CD14-positive monocyte (primary cell): Measurements from ENCODE around the gene C9orf72. TPM values are rescaled to one million over a fixed set of nuclear protein-coding genes. Genes with fewer than 3 reads are reported as not detected.
A peak's percentile ranks its signal among the peaks of the same experiment; 100 is the strongest.

ENCODE experiments used
- DNase-seq, 3 donors: peaks; one replicate each; pipeline ENCODE4 v3.0.0-alpha.2; 2011 to 2022
- H2AFZ ChIP-seq: 2 replicates; pipeline ENCODE4 v1.6.0; 2012; ENCODE audit warnings: mild to moderate bottlenecking, low read depth, low read length, inconsistent platforms; ENCODE audit not compliant: insufficient read depth, poor library complexity, severe bottlenecking
- H3K27ac ChIP-seq, 2 donors: 1 replicate in 1 of 2; 2 replicates in 1 of 2; pipeline ENCODE4 v1.5.1; 2012 to 2013; ENCODE audit warnings: low read length in 2 of 2, control low read depth in 1 of 2, inconsistent platforms in 1 of 2, low read depth in 1 of 2, mild to moderate bottlenecking in 1 of 2
- H3K27me3 ChIP-seq, 2 donors: one replicate each; pipeline versions ENCODE4 v1.6.0 to v1.6.1; 2011 to 2013; ENCODE audit warnings: low read length in 2 of 2; ENCODE audit not compliant: control insufficient read depth in 2 of 2, insufficient read depth in 2 of 2
- H3K36me3 ChIP-seq, 2 donors: replicated peaks in 1 of 2; 1 replicate in 1 of 2; 2 replicates in 1 of 2; pipeline versions ENCODE4 v1.5.1 to v1.6.1; 2012 to 2013; ENCODE audit warnings: low read length in 2 of 2, control low read depth in 1 of 2, inconsistent platforms in 1 of 2, mild to moderate bottlenecking in 1 of 2; ENCODE audit not compliant: insufficient read depth in 2 of 2, control insufficient read depth in 1 of 2
- H3K4me1 ChIP-seq, 2 donors: 1 replicate in 1 of 2; 2 replicates in 1 of 2; pipeline versions ENCODE4 v1.5.1 to v1.6.1; 2012 to 2013; ENCODE audit warnings: low read length in 2 of 2, control low read depth in 1 of 2, inconsistent platforms in 1 of 2, mild to moderate bottlenecking in 1 of 2, moderate library complexity in 1 of 2; ENCODE audit not compliant: insufficient read depth in 2 of 2, control insufficient read depth in 1 of 2
- H3K4me2 ChIP-seq: replicated peaks from 2 replicates; pipeline ENCODE3; 2012; ENCODE audit warnings: low read length, moderate library complexity, mild to moderate bottlenecking; ENCODE audit not compliant: poor library complexity, severe bottlenecking; ENCODE audit errors: extremely low read depth
- H3K4me3 ChIP-seq, 3 experiments: fragments of 200-600 bp in 1 of 3; sonication (generic) in 1 of 3; replicated peaks in 1 of 3; 1 replicate in 2 of 3; 2 replicates in 1 of 3; pipeline ENCODE4 v1.5.1; 2011 to 2013; ENCODE audit warnings: low read length in 3 of 3, mild to moderate bottlenecking in 3 of 3, control low read depth in 2 of 3, low read depth in 2 of 3, inconsistent platforms in 1 of 3, moderate library complexity in 1 of 3
- H3K79me2 ChIP-seq: 2 replicates; pipeline ENCODE4 v1.6.0; 2012; ENCODE audit warnings: mild to moderate bottlenecking, control low read depth, inconsistent platforms, low read length, moderate library complexity; ENCODE audit not compliant: insufficient read depth
- H3K9ac ChIP-seq: 2 replicates; pipeline ENCODE4 v1.6.0; 2017; ENCODE audit warnings: low read length, mild to moderate bottlenecking; ENCODE audit not compliant: insufficient read depth, poor library complexity, severe bottlenecking
- H3K9me3 ChIP-seq, 2 donors: replicated peaks in 1 of 2; 1 replicate in 1 of 2; 2 replicates in 1 of 2; pipeline versions ENCODE4 v1.5.1 to v1.6.1; 2012 to 2013; ENCODE audit warnings: low read length in 2 of 2, control low read depth in 1 of 2; ENCODE audit not compliant: control insufficient read depth in 1 of 2, insufficient read depth in 1 of 2
- H4K20me1 ChIP-seq: 2 replicates; pipeline ENCODE4 v1.6.0; 2012; ENCODE audit warnings: mild to moderate bottlenecking, low read length, control low read depth, moderate library complexity; ENCODE audit not compliant: insufficient read depth
- H3K27ac Mint-ChIP-seq, 7 donors: one replicate each; pipeline ENCODE4 v1.8.0; 2020; ENCODE audit warnings: mild to moderate bottlenecking in 7 of 7, mixed read lengths in 7 of 7, moderate library complexity in 6 of 7, inconsistent platforms in 2 of 7
- H3K27me3 Mint-ChIP-seq, 3 donors: one replicate each; pipeline ENCODE4 v1.8.0; 2021 to 2022; ENCODE audit warnings: low read depth in 3 of 3, mild to moderate bottlenecking in 3 of 3, mixed read lengths in 3 of 3, moderate library complexity in 3 of 3, inconsistent platforms in 1 of 3
- H3K36me3 Mint-ChIP-seq, 2 donors: one replicate each; pipeline ENCODE4 v1.8.0; 2020; ENCODE audit warnings: mixed read lengths in 2 of 2, inconsistent platforms in 1 of 2, mild to moderate bottlenecking in 1 of 2
- H3K4me1 Mint-ChIP-seq: one replicate; pipeline ENCODE4 v1.8.0; 2020; ENCODE audit warnings: mild to moderate bottlenecking, mixed read lengths
- H3K4me3 Mint-ChIP-seq, 2 donors: one replicate each; pipeline ENCODE4 v1.8.0; 2020; ENCODE audit warnings: mild to moderate bottlenecking in 2 of 2, mixed read lengths in 2 of 2, moderate library complexity in 1 of 2
- H3K9me3 Mint-ChIP-seq, 7 donors: one replicate each; pipeline ENCODE4 v1.8.0; 2020 to 2022; ENCODE audit warnings: mixed read lengths in 7 of 7, mild to moderate bottlenecking in 6 of 7, moderate library complexity in 6 of 7, inconsistent platforms in 2 of 7
- CTCF ChIP-seq: fragments of 200-600 bp; IDR thresholded peaks from one replicate; pipeline ENCODE4 v1.8.0; 2022; ENCODE audit warnings: antibody characterized with exemption, mild to moderate bottlenecking
- WGBS: methylation state at CpG from one replicate; pipeline ENCODE4 v1.1.5; 2013; ENCODE audit warnings: missing lambda C conversion rate; ENCODE audit not compliant: insufficient coverage; 5-methylcytosine and 5-hydroxymethylcytosine counted together
- intact Hi-C, 2 donors: fragments of 100-400 bp; cut with micrococcal nuclease; formaldehyde crosslinking; loops; one replicate each; pipeline versions ENCODE4 v1.15.0 to v1.15.1; 2023
- polyA plus RNA-seq, 3 donors: library from polyadenylated mRNA; depleted of rRNA in 1 of 3; unstranded in 2 of 3; stranded (reverse) in 1 of 3; fragments of 300-500 nt in 2 of 3; fragments of >200 nt in 1 of 3; fragmentation: Illumina TruSeq in 2 of 3; gene quantifications; 1 replicate in 2 of 3; 2 replicates in 1 of 3; pipeline ENCODE4 v1.2.3, GENCODE V29; 2012 to 2021

C9orf72 gene
- polyA plus RNA-seq, 3 donors: 105 to 142 (median 128) TPM

- no peaks in the 10 kb centered on the region for H3K9me3 Mint-ChIP-seq
- DNase-seq: peak; percentile 34 to 70 (median 48)
- H3K4me2 ChIP-seq: peak overlapping the region; percentile 5
Measured at GRCh38 chr9:27539479-27540441, 33.5 kb downstream of the C9orf72 start.

More at GRCh38 chr9:27539479-27540441, 33.5 kb downstream of the C9orf72 start:
- peak overlapping the region; percentile 59 to 93 (median 88) for H3K27ac Mint-ChIP-seq
- no peak for TF ChIP-seq CTCF
- H3K79me2 ChIP-seq: no peaks in the 10 kb centered on the region
- no peaks in the 10 kb centered on the region for H3K27me3 ChIP-seq
- no peak overlapping the region for H3K4me3 ChIP-seq
- H3K4me3 Mint-ChIP-seq: no peak overlapping the region
- H3K9ac ChIP-seq: no peak overlapping the region
- H3K9me3 ChIP-seq: no peaks in the 10 kb centered on the region
- no CpG with 5 or more reads among the region's 5 CpGs for WGBS
- intact Hi-C loops: loop anchor here in 1 of 2 donors (2.0 kb wide), 1 partner anchor 209 kb away; no protein-coding TSS in a partner anchor
- H3K27me3 Mint-ChIP-seq: no peaks in the 10 kb centered on the region
- H4K20me1 ChIP-seq: peaks cover 37% of the 10 kb centered on the region
- peaks cover 30% of the 10 kb centered on the region for H3K4me1 Mint-ChIP-seq
- no peak overlapping the region for H2AFZ ChIP-seq
- H3K27ac ChIP-seq: peak overlapping the region; percentile 45 to 79
- peaks cover 68 to 84% of the 10 kb centered on the region in 2 donors for H3K36me3 Mint-ChIP-seq
- peaks cover 19 to 22% of the 10 kb centered on the region in 2 donors for H3K4me1 ChIP-seq
- peaks cover 56 to 83% of the 10 kb centered on the region in 2 donors for H3K36me3 ChIP-seq
